ENCODE data around the gene CARD11. TPM values are rescaled to one million over a fixed set of nuclear protein-coding genes. Genes with fewer than 3 reads are reported as not detected.

Gene CARD11
- total and polyA plus RNA-seq, 2 of the 13 experiments (the other 11 are each of a cell fraction or from before 2014, with no cell fraction given): 0.04 TPM; not detected in 1

DNA sequence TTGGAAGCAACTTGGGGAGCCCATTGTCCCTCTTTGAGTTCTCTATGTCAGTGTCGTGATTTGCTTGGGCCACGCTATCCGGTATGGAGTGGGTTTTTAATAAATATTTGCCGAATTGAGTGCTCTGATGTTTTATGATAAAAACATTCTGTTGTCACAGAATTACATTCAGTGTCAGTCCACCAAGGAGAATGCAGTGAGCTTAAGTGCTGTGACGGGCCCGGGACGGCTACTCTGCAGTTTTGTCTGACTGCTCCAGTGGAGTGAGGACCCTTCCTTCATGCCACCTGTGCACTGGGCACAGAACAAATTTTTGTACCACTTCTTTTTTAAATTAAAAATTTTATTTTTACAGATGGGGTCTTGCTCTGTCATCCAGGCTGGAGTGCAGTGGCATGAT is 76.0 kb downstream of the CARD11 start:
- Histone ChIP-seq H3K79me2 (ENCODE audit: insufficient read depth, low read length) (no peaks in the 10 kb centered on the region), H3K9me3 (ENCODE audit: low read length) (no peaks in the 10 kb centered on the region), H3K9ac (ENCODE audit: insufficient read depth, low read depth, low read length) (no peak overlapping the region), H3K36me3 (replicated peaks in 1 of 2; ENCODE audit: control insufficient read depth in 1 of 2, insufficient read depth in 2 of 2, low read length in 2 of 2) (no peaks in the 10 kb centered on the region), H3K27ac (ENCODE audit: extremely low read length, insufficient read depth, low read length) (no peak overlapping the region), H2AFZ (ENCODE audit: low read length) (no peak overlapping the region), H3K27me3 (ENCODE audit: control insufficient read depth in 1 of 2, insufficient read depth in 2 of 2, low read length in 2 of 2) (no peaks in the 10 kb centered on the region; a peak in 1 of 5 replicates), H4K20me1 (ENCODE audit: insufficient read depth, low read length) (no peaks in the 10 kb centered on the region), H3K4me3 (replicated peaks in 1 of 3; ENCODE audit: insufficient read depth in 1 of 3, low read depth in 2 of 3, low read length in 3 of 3) (no peak overlapping the region), H3K4me1 (ENCODE audit: insufficient read depth, low read length) (no peaks in the 10 kb centered on the region), H3K4me2 (ENCODE audit: low read depth, low read length) (no peak overlapping the region)
- TF ChIP-seq ZNF232 (CRISPR knock-in tag; IDR thresholded peaks at IDR 0.05; ENCODE audit: borderline replicate concordance) (no peak), EHMT2 (IDR thresholded peaks at IDR 0.05; ENCODE audit: borderline replicate concordance, low read depth, low read length) (no peak), ZNF282 (IDR thresholded peaks at IDR 0.05; ENCODE audit: partially characterized antibody) (no peak), MBNL3 (CRISPR knock-in tag; conservative IDR thresholded peaks at IDR 0.05) (no peak), EZH2 (conservative IDR thresholded peaks at IDR 0.05; ENCODE audit: low read depth, low read length) (no peak), ZSCAN29 (CRISPR knock-in tag; conservative IDR thresholded peaks at IDR 0.05) (no peak), ZBTB1 (CRISPR knock-in tag; IDR thresholded peaks at IDR 0.05; ENCODE audit: borderline replicate concordance) (no peak), ETV5 (CRISPR knock-in tag; IDR thresholded peaks at IDR 0.05; ENCODE audit: borderline replicate concordance) (no peak), KLF16 (CRISPR knock-in tag; IDR thresholded peaks at IDR 0.05) (no peak)
- TF ChIP-seq, protein P1, sequence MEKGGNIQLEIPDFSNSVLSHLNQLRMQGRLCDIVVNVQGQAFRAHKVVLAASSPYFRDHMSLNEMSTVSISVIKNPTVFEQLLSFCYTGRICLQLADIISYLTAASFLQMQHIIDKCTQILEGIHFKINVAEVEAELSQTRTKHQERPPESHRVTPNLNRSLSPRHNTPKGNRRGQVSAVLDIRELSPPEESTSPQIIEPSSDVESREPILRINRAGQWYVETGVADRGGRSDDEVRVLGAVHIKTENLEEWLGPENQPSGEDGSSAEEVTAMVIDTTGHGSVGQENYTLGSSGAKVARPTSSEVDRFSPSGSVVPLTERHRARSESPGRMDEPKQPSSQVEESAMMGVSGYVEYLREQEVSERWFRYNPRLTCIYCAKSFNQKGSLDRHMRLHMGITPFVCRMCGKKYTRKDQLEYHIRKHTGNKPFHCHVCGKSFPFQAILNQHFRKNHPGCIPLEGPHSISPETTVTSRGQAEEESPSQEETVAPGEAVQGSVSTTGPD (CRISPR knock-in tag; IDR thresholded peaks at IDR 0.05): no peak
- TF ChIP-seq, protein P2, sequence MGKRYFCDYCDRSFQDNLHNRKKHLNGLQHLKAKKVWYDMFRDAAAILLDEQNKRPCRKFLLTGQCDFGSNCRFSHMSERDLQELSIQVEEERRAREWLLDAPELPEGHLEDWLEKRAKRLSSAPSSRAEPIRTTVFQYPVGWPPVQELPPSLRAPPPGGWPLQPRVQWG (CRISPR knock-in tag; IDR thresholded peaks at IDR 0.05; ENCODE audit: borderline replicate concordance, low read depth): no peak
- WGBS (ENCODE audit: low lambda C conversion rate): 71% methylated on average over 7 of the region's 7 CpGs
- ATAC-seq (no peak), FAIRE-seq (no peak), DNase-seq (ENCODE audit: low spot score) (no peak)
- intact Hi-C loops (cut with micrococcal nuclease; ENCODE audit: unreplicated experiment) (no loop called here), in situ Hi-C loops (cut with HindIII; ENCODE audit: extremely low pct_ligation_motif_present, low pct_unique_long_range_greater_than_20kb) (no loop called here)
- BruUV-seq (replicated peaks): no TSS peak
- POLR2A ChIA-PET: no interaction called here
- CTCF ChIA-PET (ENCODE audit: low intra/inter-chr PET ratio, low total read pairs): no interaction called here
